Loucy (cell line): ENCODE results near the gene MBNL2.

Source experiments
- H2AFZ ChIP-seq: fragments of 200-600 bp; sonication (generic); 2 replicates; pipeline ENCODE4 v1.6.0; 2016; ENCODE audit warnings: antibody characterized with exemption, mild to moderate bottlenecking, low read length, moderate library complexity
- H3F3A ChIP-seq: fragments of 200-600 bp; 2 replicates; pipeline ENCODE4 v1.6.0; 2016; ENCODE audit warnings: antibody characterized with exemption, low read depth, mild to moderate bottlenecking
- H3K27me3 ChIP-seq: fragments of 200-600 bp; sonication (generic); 2 replicates; pipeline ENCODE4 v1.6.1; 2014; ENCODE audit warnings: low read length, mild to moderate bottlenecking; ENCODE audit not compliant: insufficient read depth, poor library complexity, severe bottlenecking
- H3K36me3 ChIP-seq: fragments of 200-600 bp; sonication (generic); 2 replicates; pipeline ENCODE4 v1.6.1; 2016; ENCODE audit warnings: low read length; ENCODE audit not compliant: insufficient read depth
- H3K4me1 ChIP-seq: fragments of 200-600 bp; sonication (generic); 2 replicates; pipeline ENCODE4 v1.5.1; 2014; ENCODE audit warnings: low read length, mild to moderate bottlenecking; ENCODE audit not compliant: insufficient read depth, poor library complexity, severe bottlenecking
- H3K4me2 ChIP-seq: fragments of 200-600 bp; sonication (generic); 2 replicates; pipeline ENCODE4 v1.6.0; 2014; ENCODE audit warnings: antibody characterized with exemption, low read length, low read depth, mild to moderate bottlenecking; ENCODE audit not compliant: poor library complexity, severe bottlenecking
- H3K4me3 ChIP-seq: fragments of 200-600 bp; sonication (generic); 2 replicates; pipeline ENCODE4 v1.5.1; 2014; ENCODE audit warnings: low read length, mild to moderate bottlenecking, mixed read lengths; ENCODE audit not compliant: poor library complexity, severe bottlenecking
- H3K79me2 ChIP-seq: fragments of 200-600 bp; sonication (generic); 2 replicates; pipeline ENCODE4 v1.6.1; 2014; ENCODE audit warnings: low read length; ENCODE audit not compliant: insufficient read depth
- H3K9ac ChIP-seq: fragments of 200-600 bp; sonication (generic); 2 replicates; pipeline ENCODE4 v1.6.0; 2014; ENCODE audit warnings: mild to moderate bottlenecking, low read depth, low read length, moderate library complexity; ENCODE audit not compliant: poor library complexity, severe bottlenecking
- H3K9me2 ChIP-seq: fragments of 200-600 bp; sonication (generic); replicated peaks from 2 replicates; pipeline ENCODE4 v1.6.1; 2016; ENCODE audit warnings: low read depth, low read length, mixed read lengths
- H3K9me3 ChIP-seq: fragments of 200-600 bp; sonication (generic); 2 replicates; pipeline ENCODE4 v1.6.1; 2014; ENCODE audit warnings: mild to moderate bottlenecking, antibody characterized with exemption, low read length, low read depth; ENCODE audit not compliant: insufficient read depth
- H4K20me1 ChIP-seq: fragments of 200-600 bp; sonication (generic); 2 replicates; pipeline ENCODE4 v1.6.0; 2014; ENCODE audit warnings: antibody characterized with exemption, low read length, mild to moderate bottlenecking; ENCODE audit not compliant: insufficient read depth, poor library complexity, severe bottlenecking
- EZH2phosphoT487 ChIP-seq: fragments of 200-600 bp; IDR thresholded peaks from 2 replicates; pipeline ENCODE4 v1.6.1; 2018; ENCODE audit warnings: antibody characterized with exemption, mild to moderate bottlenecking, moderate library complexity, borderline replicate concordance
- TF ChIP-seq, protein P1 (sequence below): fragments of 200-600 bp; sonication (generic); conservative IDR thresholded peaks from 2 replicates; pipeline ENCODE4 v1.5.1; 2014; ENCODE audit warnings: mild to moderate bottlenecking, antibody characterized with exemption, low read length

Gene MBNL2

GRCh38 chr13:97256343-97256783 is 34.2 kb downstream of the MBNL2 start:
- Histone ChIP-seq H3K4me2 (no peak overlapping the region), H4K20me1 (no peaks in the 10 kb centered on the region), H3K27me3 (no peaks in the 10 kb centered on the region), H3K79me2 (peaks cover 7% of the 10 kb centered on the region; the same call in 1 of the 2 replicates), H3K36me3 (no peaks in the 10 kb centered on the region), H2AFZ (no peak overlapping the region), H3K9ac (no peak overlapping the region), H3K9me2 (no peaks in the 10 kb centered on the region), H3K4me3 (no peak overlapping the region), H3F3A (no peaks in the 10 kb centered on the region), H3K9me3 (no peaks in the 10 kb centered on the region), H3K4me1 (peaks cover 31% of the 10 kb centered on the region)
- no peak for TF ChIP-seq EZH2phosphoT487
- TF ChIP-seq, protein P1, sequence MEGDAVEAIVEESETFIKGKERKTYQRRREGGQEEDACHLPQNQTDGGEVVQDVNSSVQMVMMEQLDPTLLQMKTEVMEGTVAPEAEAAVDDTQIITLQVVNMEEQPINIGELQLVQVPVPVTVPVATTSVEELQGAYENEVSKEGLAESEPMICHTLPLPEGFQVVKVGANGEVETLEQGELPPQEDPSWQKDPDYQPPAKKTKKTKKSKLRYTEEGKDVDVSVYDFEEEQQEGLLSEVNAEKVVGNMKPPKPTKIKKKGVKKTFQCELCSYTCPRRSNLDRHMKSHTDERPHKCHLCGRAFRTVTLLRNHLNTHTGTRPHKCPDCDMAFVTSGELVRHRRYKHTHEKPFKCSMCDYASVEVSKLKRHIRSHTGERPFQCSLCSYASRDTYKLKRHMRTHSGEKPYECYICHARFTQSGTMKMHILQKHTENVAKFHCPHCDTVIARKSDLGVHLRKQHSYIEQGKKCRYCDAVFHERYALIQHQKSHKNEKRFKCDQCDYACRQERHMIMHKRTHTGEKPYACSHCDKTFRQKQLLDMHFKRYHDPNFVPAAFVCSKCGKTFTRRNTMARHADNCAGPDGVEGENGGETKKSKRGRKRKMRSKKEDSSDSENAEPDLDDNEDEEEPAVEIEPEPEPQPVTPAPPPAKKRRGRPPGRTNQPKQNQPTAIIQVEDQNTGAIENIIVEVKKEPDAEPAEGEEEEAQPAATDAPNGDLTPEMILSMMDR = no peak

GRCh38 chr13:97257228-97257755 is 35.2 kb downstream of the MBNL2 start:
- Histone ChIP-seq H3K9me3 (no peaks in the 10 kb centered on the region), H4K20me1 (no peaks in the 10 kb centered on the region), H3K27me3 (no peaks in the 10 kb centered on the region), H3K36me3 (no peaks in the 10 kb centered on the region), H3K9ac (no peak overlapping the region), H3K9me2 (no peaks in the 10 kb centered on the region), H3K79me2 (peaks cover 7% of the 10 kb centered on the region; the same call in 1 of the 2 replicates), H3K4me1 (peaks cover 37% of the 10 kb centered on the region), H2AFZ (no peak overlapping the region), H3F3A (no peaks in the 10 kb centered on the region), H3K4me3 (no peak overlapping the region), H3K4me2 (no peak overlapping the region)
- TF ChIP-seq EZH2phosphoT487 = no peak
- TF ChIP-seq, protein P1 = no peak

DNA sequence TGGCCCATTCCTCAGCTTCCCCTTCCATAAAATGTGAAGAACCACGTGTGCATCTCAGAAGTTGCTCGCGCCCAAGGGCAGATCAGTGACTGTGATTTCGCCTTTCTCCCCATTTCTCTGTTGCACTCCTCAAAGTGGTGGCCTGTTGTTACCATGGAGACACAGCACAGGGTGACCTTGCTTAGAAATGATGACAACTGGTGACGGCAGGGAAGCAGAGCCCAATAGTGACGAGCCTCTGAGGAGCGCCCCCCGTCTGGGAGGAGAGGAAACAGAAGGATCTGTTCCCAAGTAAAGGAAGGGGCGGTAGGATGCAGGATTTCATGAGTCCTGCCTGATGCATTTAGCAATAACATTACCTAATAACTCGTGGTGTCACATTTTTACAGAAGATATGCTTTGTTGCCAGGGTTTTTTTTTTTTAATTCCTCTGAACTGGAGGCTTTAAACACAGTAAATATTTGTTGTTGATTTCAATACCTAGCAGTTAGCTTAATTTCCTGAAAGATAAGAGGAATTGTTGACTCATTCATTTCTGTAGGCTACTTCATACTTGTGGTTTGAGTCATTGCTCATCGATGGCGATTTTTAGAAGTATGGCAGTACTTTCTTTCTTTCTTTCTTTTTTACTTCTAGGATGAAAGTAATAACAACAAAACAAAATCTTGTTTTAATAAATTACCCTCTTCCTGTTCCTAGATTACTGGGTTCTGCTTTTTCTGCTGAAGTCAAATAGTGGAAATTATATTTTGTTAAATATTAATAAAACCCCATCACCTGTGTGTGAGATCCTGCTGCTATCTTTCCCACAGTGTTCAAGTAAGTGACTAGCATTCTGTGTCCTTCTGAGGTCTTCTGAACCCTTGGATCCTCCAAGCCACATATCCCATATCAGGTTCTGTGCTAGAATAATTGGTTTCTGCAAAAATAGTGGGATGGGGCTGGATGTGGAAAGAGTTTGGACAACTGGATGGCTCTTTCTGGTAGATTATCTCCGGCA is 36.0 kb downstream of the MBNL2 start:
- Histone ChIP-seq H3K9ac (no peak overlapping the region), H3K9me3 (no peaks in the 10 kb centered on the region), H3K27me3 (no peaks in the 10 kb centered on the region), H3K4me2 (no peak overlapping the region), H3K4me1 (peaks cover 37% of the 10 kb centered on the region), H3K9me2 (no peaks in the 10 kb centered on the region), H3K36me3 (no peaks in the 10 kb centered on the region), H3K79me2 (peaks cover 7% of the 10 kb centered on the region; the same call in 1 of the 2 replicates), H3K4me3 (no peak overlapping the region), H3F3A (no peaks in the 10 kb centered on the region), H4K20me1 (no peaks in the 10 kb centered on the region), H2AFZ (no peak overlapping the region)
- no peak for TF ChIP-seq EZH2phosphoT487
- TF ChIP-seq, protein P1 = no peak
